Chondrocyte (in vitro differentiated cells): Measurements from ENCODE around the gene SLC44A1. TPM values are rescaled to one million over a fixed set of nuclear protein-coding genes. Genes with fewer than 3 reads are reported as not detected.

ENCODE experiments used
- DNase-seq: peaks from one replicate; pipeline ENCODE4 v3.0.0; 2021; ENCODE audit warnings: mixed read lengths, low spot score
- H3K27ac Mint-ChIP-seq: one replicate; pipeline ENCODE4 v1.8.0; 2021; ENCODE audit warnings: mild to moderate bottlenecking, moderate library complexity, mixed read lengths; ENCODE audit not compliant: unreplicated experiment
- H3K27me3 Mint-ChIP-seq: 2 replicates; pipeline ENCODE4 v1.8.0; 2021; ENCODE audit warnings: low read depth, mixed read lengths
- H3K36me3 Mint-ChIP-seq: 2 replicates; pipeline ENCODE4 v1.8.0; 2021; ENCODE audit warnings: low read depth, mixed read lengths
- H3K4me1 Mint-ChIP-seq: 2 replicates; pipeline ENCODE4 v1.8.0; 2021; ENCODE audit warnings: low read depth, mild to moderate bottlenecking, mixed read lengths
- H3K4me3 Mint-ChIP-seq: one replicate; pipeline ENCODE4 v1.8.0; 2021; ENCODE audit warnings: mild to moderate bottlenecking, moderate library complexity, mixed read lengths; ENCODE audit not compliant: unreplicated experiment
- H3K9me3 Mint-ChIP-seq: 2 replicates; pipeline ENCODE4 v1.8.0; 2021; ENCODE audit warnings: low read depth, mixed read lengths
- CTCF ChIP-seq: fragments of 200-600 bp; sonication (generic); IDR thresholded peaks from 2 replicates; pipeline ENCODE4 v1.5.0; 2021; ENCODE audit warnings: antibody characterized with exemption, mild to moderate bottlenecking, moderate library complexity
- total RNA-seq: library from RNA; stranded (reverse); gene quantifications from 3 replicates; pipeline ENCODE4 v1.2.1, GENCODE V29; 2021

Gene SLC44A1
- total RNA-seq, 1 donor from 2014 or later = 17.1 TPM

DNA sequence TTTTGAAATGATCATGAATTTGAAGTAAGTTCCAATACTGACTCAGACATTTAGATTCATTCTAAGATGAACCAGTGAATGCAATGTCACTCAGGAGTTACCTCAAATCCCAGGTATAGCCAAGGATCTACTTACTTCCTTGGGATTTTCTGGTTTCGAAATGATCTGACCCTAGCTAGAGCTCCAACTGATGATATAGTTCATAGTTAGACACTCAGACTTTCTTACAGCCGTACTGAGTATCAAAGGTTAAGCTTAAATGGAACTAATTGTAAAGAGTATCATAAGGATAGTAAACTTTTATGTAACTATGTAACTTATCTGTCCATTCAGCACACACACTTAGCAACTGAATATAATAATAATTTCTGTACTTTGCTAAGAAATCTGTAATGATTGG is 119.4 kb downstream of the SLC44A1 start:
- no peaks in the 10 kb centered on the region for H3K4me1 Mint-ChIP-seq
- no peaks in the 10 kb centered on the region for H3K27me3 Mint-ChIP-seq
- peaks cover 12% of the 10 kb centered on the region for H3K36me3 Mint-ChIP-seq
- H3K27ac Mint-ChIP-seq = no peak overlapping the region
- no peaks in the 10 kb centered on the region for H3K9me3 Mint-ChIP-seq
- DNase-seq = no peak
- no peak overlapping the region for H3K4me3 Mint-ChIP-seq
- TF ChIP-seq CTCF = no peak

DNA sequence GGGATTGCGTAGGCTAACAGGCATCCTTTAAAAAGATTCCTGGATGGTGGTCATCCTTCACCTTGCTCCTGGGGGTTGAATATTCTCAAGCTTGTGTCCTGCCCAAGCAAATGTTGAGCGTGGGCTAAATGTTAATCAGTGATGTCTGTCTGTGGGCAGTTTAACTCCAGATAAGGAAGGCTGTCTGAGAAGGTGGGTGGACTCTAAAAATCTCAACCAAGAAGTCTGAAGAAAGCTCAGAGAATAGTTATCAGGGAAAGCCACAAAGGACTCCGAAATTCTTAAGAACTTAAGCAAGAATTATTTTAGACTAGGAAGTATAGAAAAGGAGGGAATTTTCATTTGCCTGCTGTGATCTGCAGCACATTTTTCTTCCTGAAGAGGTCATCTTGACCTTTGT is 125.5 kb downstream of the SLC44A1 start:
- H3K9me3 Mint-ChIP-seq = no peaks in the 10 kb centered on the region
- H3K4me1 Mint-ChIP-seq = no peaks in the 10 kb centered on the region
- no peak overlapping the region for H3K27ac Mint-ChIP-seq

DNA sequence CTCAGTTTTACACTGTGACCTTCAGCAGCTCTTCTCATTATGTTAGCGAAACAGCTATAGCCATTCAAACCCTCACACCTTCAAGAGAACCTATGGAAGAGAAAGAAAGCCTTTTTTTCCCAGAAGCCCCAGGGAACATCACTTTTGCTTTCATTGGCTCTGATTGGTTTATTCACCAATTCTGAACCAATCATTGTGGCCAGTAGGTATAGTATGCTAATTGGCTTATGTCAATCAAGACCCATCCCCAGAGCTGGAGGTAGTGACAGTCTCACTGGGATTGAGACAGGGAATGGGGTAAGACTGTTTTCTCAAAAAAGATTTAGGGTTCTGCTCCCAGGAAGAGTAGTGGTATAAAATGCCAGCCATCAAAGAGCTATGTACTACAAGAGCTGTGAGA is 129.3 kb downstream of the SLC44A1 start:
- no peaks in the 10 kb centered on the region for H3K4me1 Mint-ChIP-seq
- H3K4me3 Mint-ChIP-seq = no peak overlapping the region
- no peaks in the 10 kb centered on the region for H3K27me3 Mint-ChIP-seq
- DNase-seq = no peak
- TF ChIP-seq CTCF = no peak
- peak overlapping the region; percentile 55 for H3K27ac Mint-ChIP-seq
- no peaks in the 10 kb centered on the region for H3K9me3 Mint-ChIP-seq
- H3K36me3 Mint-ChIP-seq = peaks cover 2% of the 10 kb centered on the region

More for the DNA sequence above, 125.5 kb downstream of the SLC44A1 start:
- no peak for TF ChIP-seq CTCF
- DNase-seq = no peak
- Mint-ChIP-seq H3K36me3 (peaks cover 5% of the 10 kb centered on the region), H3K27me3 (no peaks in the 10 kb centered on the region), H3K4me3 (no peak overlapping the region)

GRCh38 chr9:105375323-105375722 is 130.9 kb downstream of the SLC44A1 start:
- Mint-ChIP-seq H3K9me3 (no peaks in the 10 kb centered on the region), H3K4me1 (no peaks in the 10 kb centered on the region), H3K27ac (no peak overlapping the region), H3K27me3 (no peaks in the 10 kb centered on the region), H3K4me3 (no peak overlapping the region), H3K36me3 (peaks cover 5% of the 10 kb centered on the region)
- no peak for DNase-seq
- no peak for TF ChIP-seq CTCF

DNA sequence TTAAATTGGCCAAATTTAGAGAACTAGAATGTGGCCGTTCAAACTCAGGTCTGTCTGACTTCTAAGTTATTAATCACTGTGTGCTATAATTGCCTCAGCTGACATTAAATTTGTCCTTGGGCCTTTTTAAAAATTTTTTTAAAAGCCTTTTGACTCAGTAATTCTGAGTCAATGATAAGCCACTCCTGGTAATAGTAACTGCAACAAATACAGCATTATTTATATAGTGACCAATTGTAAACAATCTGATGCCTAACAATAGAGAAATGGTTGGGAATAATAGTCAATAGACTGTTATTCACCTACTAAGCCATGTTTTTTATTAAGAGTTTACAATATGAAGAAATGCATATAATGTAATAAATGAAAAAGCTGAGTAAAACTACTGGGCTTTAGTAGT is 132.4 kb downstream of the SLC44A1 start:
- H3K27me3 Mint-ChIP-seq = no peaks in the 10 kb centered on the region
- no peak overlapping the region for H3K27ac Mint-ChIP-seq
- H3K9me3 Mint-ChIP-seq = no peaks in the 10 kb centered on the region

More for the DNA sequence above, 132.4 kb downstream of the SLC44A1 start:
- Mint-ChIP-seq H3K36me3 (peaks cover 3% of the 10 kb centered on the region), H3K4me1 (no peaks in the 10 kb centered on the region), H3K4me3 (no peak overlapping the region)
- TF ChIP-seq CTCF = no peak
- DNase-seq = no peak
